Panc1 (cell line): ENCODE results near the gene DCDC2B. TPM values are rescaled to one million over a fixed set of nuclear protein-coding genes. Genes with fewer than 3 reads are reported as not detected.

Experiments
- ATAC-seq: fragments of 200-7000 bp; cut with Tn5 transposase; 2 replicates; pipeline ENCODE4 v1.9.1; 2020; ENCODE audit warnings: mild to moderate bottlenecking, moderate library complexity
- BruUV-seq: library from RNA; stranded (reverse); fragments of 400-500 nt; replicated peaks from 2 replicates; lab custom pipeline; 2021; lab: Mats Ljungman, UMichigan
- CTCF ChIA-PET: fragments of 300-600 bp; sonication (Branson Sonifier 250); formaldehyde crosslinking; loops from one replicate; lab custom pipeline; 2022; ENCODE audit warnings: antibody characterized with exemption; lab: Charles Lee
- POLR2A ChIA-PET: fragments of 300-600 bp; sonication (Branson Sonifier 250); formaldehyde crosslinking; loops from one replicate; lab custom pipeline; 2022; ENCODE audit warnings: antibody characterized with exemption; lab: Charles Lee
- DNase-seq: peaks from one replicate; pipeline ENCODE4 v3.0.0-alpha.2; 2010; ENCODE audit warnings: low read depth, low spot score
- H3K27ac ChIP-seq: 2 replicates; pipeline ENCODE4 v1.5.1; 2011; ENCODE audit warnings: mild to moderate bottlenecking, low read length, inconsistent platforms
- H3K27me3 ChIP-seq: fragments of 200-500 bp; sonication (Bioruptor generic); 2 replicates; pipeline ENCODE4 v1.6.0; 2014; ENCODE audit warnings: low read length, inconsistent platforms; ENCODE audit not compliant: control insufficient read depth, insufficient read depth
- H3K36me3 ChIP-seq: fragments of 200-500 bp; sonication (Bioruptor generic); 2 replicates; pipeline ENCODE4 v1.5.1; 2014; ENCODE audit warnings: inconsistent platforms, mild to moderate bottlenecking, low read length, moderate library complexity; ENCODE audit not compliant: control insufficient read depth, insufficient read depth
- H3K4me1 ChIP-seq: 2 replicates; pipeline ENCODE4 v1.5.1; 2011; ENCODE audit warnings: inconsistent platforms, mild to moderate bottlenecking, low read length, moderate library complexity; ENCODE audit not compliant: control insufficient read depth, insufficient read depth
- H3K4me3 ChIP-seq, 2 experiments: 2 replicates each; pipeline ENCODE4 v1.5.1; 2011 to 2012; ENCODE audit warnings: low read depth in 2 of 2, low read length in 2 of 2, mild to moderate bottlenecking in 2 of 2, inconsistent platforms in 1 of 2, moderate library complexity in 1 of 2
- H3K9me3 ChIP-seq: fragments of 200-500 bp; sonication (Bioruptor generic); 2 replicates; pipeline ENCODE4 v1.5.1; 2014; ENCODE audit warnings: low read depth, mild to moderate bottlenecking, inconsistent platforms, low read length, moderate library complexity; ENCODE audit not compliant: control insufficient read depth, insufficient read depth
- CTCF ChIP-seq: fragments of 450-650 bp; IDR thresholded peaks from 2 replicates; pipeline ENCODE4 v1.5.1; 2017; ENCODE audit warnings: mild to moderate bottlenecking
- POLR2AphosphoS5 ChIP-seq: IDR thresholded peaks from 2 replicates; pipeline ENCODE4 v1.6.1; 2012; ENCODE audit warnings: mild to moderate bottlenecking, low read depth, low read length, moderate library complexity
- REST ChIP-seq, 2 experiments: IDR thresholded peaks; 2 replicates each; pipeline ENCODE4 v1.6.1; 2011 to 2012; ENCODE audit warnings: low read depth in 2 of 2, control low read depth in 1 of 2, low read length in 1 of 2, mild to moderate bottlenecking in 1 of 2, moderate library complexity in 1 of 2; ENCODE audit not compliant: insufficient read depth in 1 of 2
- SIN3A ChIP-seq: IDR thresholded peaks from 2 replicates; pipeline ENCODE4 v1.6.1; 2012; ENCODE audit warnings: low read depth, mild to moderate bottlenecking, low read length, moderate library complexity, borderline replicate concordance; ENCODE audit not compliant: insufficient read depth
- TCF7L2 ChIP-seq: IDR thresholded peaks from 2 replicates; pipeline ENCODE4 v1.6.1; 2011; ENCODE audit warnings: mild to moderate bottlenecking, low read depth, low read length, inconsistent platforms
- in situ Hi-C: cut with HindIII; loops from 2 replicates; pipeline ENCODE4 v1.10.0; 2016; ENCODE audit warnings: low sequenced_read_pairs, low pct_unique_long_range_greater_than_20kb
- intact Hi-C: fragments of 100-400 bp; cut with micrococcal nuclease; formaldehyde crosslinking; loops from one replicate; pipeline ENCODE4 v1.10.0; 2022; ENCODE audit not compliant: unreplicated experiment
- total RNA-seq: library from RNA; stranded (reverse); gene quantifications from one replicate; pipeline ENCODE4 v1.2.1, GENCODE V29; 2021; ENCODE audit not compliant: unreplicated experiment

The DCDC2B gene
- total RNA-seq, 1 experiment from 2014 or later, result not detected

GRCh38 chr1:32250893-32251716 lies 42.2 kb downstream of the DCDC2B start, which contains the start of gene LCK:
Gene LCK, plus strand, starts transcription at chr1:32251265. Its CDS starts 23,065 bp downstream, at chr1:32274330.
- H3K4me3 ChIP-seq, result no peak within 1 kb of the TSS
- no peak within 1 kb of the TSS for H3K27ac ChIP-seq
- intact Hi-C loops (no loop called here), in situ Hi-C loops (no loop called here)
- BruUV-seq, result no TSS peak
- H3K9me3 ChIP-seq, result no peaks in the 10 kb centered on the region
- no peaks in the 10 kb centered on the region for H3K27me3 ChIP-seq
- ChIA-PET POLR2A (no interaction called here), CTCF (interaction anchor here (0.6 kb wide), 1 partner anchor 129 kb away, joined by 9 read pairs; no protein-coding TSS in a partner anchor)
- H3K4me1 ChIP-seq, result peaks cover 5% of the 10 kb centered on the region
- no peaks in the 10 kb centered on the region for H3K36me3 ChIP-seq
- TF ChIP-seq CTCF (no peak), SIN3A (no peak), REST (IDR thresholded peaks at IDR 0.05; ENCODE audit: insufficient read depth in 1 of 2, low read depth in 2 of 2, low read length in 1 of 2) (no peak), POLR2AphosphoS5 (no peak), TCF7L2 (no peak)
- DNase-seq, result no peak
- no peak for ATAC-seq

- ATAC-seq (no peak), DNase-seq (no peak)
- no peaks in the 10 kb centered on the region for H3K27me3 ChIP-seq
- intact Hi-C loops (no loop called here), in situ Hi-C loops (no loop called here)
- ChIA-PET POLR2A (interaction anchor here (0.6 kb wide), 2 partner anchors 12 to 101 kb away, joined by 4 to 5 read pairs; no protein-coding TSS in a partner anchor), CTCF (no interaction called here)
- H3K9me3 ChIP-seq, result no peaks in the 10 kb centered on the region
- BruUV-seq, result no TSS peak
- H3K4me3 ChIP-seq, result no peak overlapping the region
- TF ChIP-seq POLR2AphosphoS5 (no peak), CTCF (no peak), TCF7L2 (no peak), REST (IDR thresholded peaks at IDR 0.05; ENCODE audit: insufficient read depth in 1 of 2, low read depth in 2 of 2, low read length in 1 of 2) (no peak), SIN3A (no peak)
- H3K36me3 ChIP-seq, result no peaks in the 10 kb centered on the region
- no peak overlapping the region for H3K27ac ChIP-seq
- no peaks in the 10 kb centered on the region for H3K4me1 ChIP-seq
Measured at GRCh38 chr1:32255072-32256071, 46.5 kb downstream of the DCDC2B start.
